ENCODE results near the gene SLC26A6. TPM values are rescaled to one million over a fixed set of nuclear protein-coding genes. Genes with fewer than 3 reads are reported as not detected.

The SLC26A6 gene
- polyA plus RNA-seq, 1 donor from 2014 or later, result 23.6 TPM

- TF ChIP-seq MXI1 (conservative IDR thresholded peaks at IDR 0.05; ENCODE audit: poor library complexity, severe bottlenecking), result no peak
- no peak for TF ChIP-seq TAF1 (IDR thresholded peaks at IDR 0.05; ENCODE audit: low read depth)
- no peak for TF ChIP-seq REST (IDR thresholded peaks at IDR 0.05; ENCODE audit: borderline replicate concordance)
- no peak for TF ChIP-seq CTCF (IDR thresholded peaks at IDR 0.05; ENCODE audit: poor library complexity, severe bottlenecking)
- no peak for TF ChIP-seq SMC3 (conservative IDR thresholded peaks at IDR 0.05; ENCODE audit: poor library complexity)
- no peak for TF ChIP-seq EP300 (conservative IDR thresholded peaks at IDR 0.05; ENCODE audit: poor library complexity, severe bottlenecking)
- no peak for TF ChIP-seq EZH2 (IDR thresholded peaks at IDR 0.05; ENCODE audit: borderline replicate concordance, insufficient read depth, low read length, poor library complexity, severe bottlenecking)
- no peak for TF ChIP-seq RAD21 (conservative IDR thresholded peaks at IDR 0.05)
- TF ChIP-seq POLR2AphosphoS5 (IDR thresholded peaks at IDR 0.05), result no peak
- H3K4me2 ChIP-seq (ENCODE audit: low read length), result no peak overlapping the region
- H3K27me3 ChIP-seq (ENCODE audit: insufficient read depth, low read depth, low read length), result no peaks in the 10 kb centered on the region
These were observed 42.7 kb downstream of the SLC26A6 start for GRCh38 chr3:48592519-48593087.

GRCh38 chr3:48591886-48592518 lies 43.3 kb downstream of the SLC26A6 start:
- no peaks in the 10 kb centered on the region for H4K20me1 ChIP-seq (ENCODE audit: insufficient read depth)
- no peak for TF ChIP-seq TAF1 (IDR thresholded peaks at IDR 0.05; ENCODE audit: low read depth)
- TF ChIP-seq REST (IDR thresholded peaks at IDR 0.05; ENCODE audit: borderline replicate concordance), result no peak
- no peak for TF ChIP-seq POLR2AphosphoS5 (IDR thresholded peaks at IDR 0.05)
- no peak for TF ChIP-seq EZH2 (IDR thresholded peaks at IDR 0.05; ENCODE audit: borderline replicate concordance, insufficient read depth, low read length, poor library complexity, severe bottlenecking)
- H3K36me3 ChIP-seq (ENCODE audit: insufficient read depth, low read length), result no peaks in the 10 kb centered on the region
- no peaks in the 10 kb centered on the region for H3K27me3 ChIP-seq (ENCODE audit: insufficient read depth, low read depth, low read length)
- H3K9me2 ChIP-seq (ENCODE audit: insufficient read depth, low read length), result no peaks in the 10 kb centered on the region
- no peak overlapping the region for H3K4me2 ChIP-seq (ENCODE audit: low read length)
- no peak overlapping the region for H3K9ac ChIP-seq (ENCODE audit: low read length)
- no peak overlapping the region for H3K4me3 ChIP-seq (ENCODE audit: low read length)
- no peak overlapping the region for H3K27ac ChIP-seq (ENCODE audit: low read length)
- H3F3A ChIP-seq (ENCODE audit: insufficient read depth, low read length, poor library complexity, severe bottlenecking), result no peaks in the 10 kb centered on the region
- H3K79me2 ChIP-seq (replicated peaks; ENCODE audit: insufficient read depth, low read length), result no peaks in the 10 kb centered on the region
- H3K9me3 ChIP-seq (ENCODE audit: low read length), result no peaks in the 10 kb centered on the region
- H2AFZ ChIP-seq (ENCODE audit: low read depth, low read length), result no peak overlapping the region

More at GRCh38 chr3:48592519-48593087, 42.7 kb downstream of the SLC26A6 start:
- H3K9me2 ChIP-seq (ENCODE audit: insufficient read depth, low read length), result no peaks in the 10 kb centered on the region
- H2AFZ ChIP-seq (ENCODE audit: low read depth, low read length), result no peak overlapping the region
- H3K79me2 ChIP-seq (replicated peaks; ENCODE audit: insufficient read depth, low read length), result no peaks in the 10 kb centered on the region
- H3K27ac ChIP-seq (ENCODE audit: low read length), result no peak overlapping the region
- H3F3A ChIP-seq (ENCODE audit: insufficient read depth, low read length, poor library complexity, severe bottlenecking), result no peaks in the 10 kb centered on the region
- no peak overlapping the region for H3K4me3 ChIP-seq (ENCODE audit: low read length)
- H3K9ac ChIP-seq (ENCODE audit: low read length), result no peak overlapping the region
- no peaks in the 10 kb centered on the region for H3K9me3 ChIP-seq (ENCODE audit: low read length)
- H3K36me3 ChIP-seq (ENCODE audit: insufficient read depth, low read length), result no peaks in the 10 kb centered on the region
- no peaks in the 10 kb centered on the region for H4K20me1 ChIP-seq (ENCODE audit: insufficient read depth)
